Spleen (tissue), 11 donors: ENCODE data around the gene ANKZF1. TPM values are rescaled to one million over a fixed set of nuclear protein-coding genes. Genes with fewer than 3 reads are reported as not detected.

Experiments
- DNase-seq: peaks from one replicate; pipeline ENCODE4 v3.0.0-alpha.2; 2020
- H3K27ac ChIP-seq, 8 donors: fragments of 200-600 bp; sonication (generic) in 7 of 8; 1 replicate in 4 of 8; 2 replicates in 4 of 8; pipeline versions ENCODE4 v1.5.0 to v1.8.0; 2016 to 2021; ENCODE audit warnings: inconsistent platforms in 4 of 8, mild to moderate bottlenecking in 4 of 8, moderate library complexity in 1 of 8
- H3K27me3 ChIP-seq, 7 donors: fragments of 200-600 bp; sonication (generic) in 6 of 7; replicated peaks in 1 of 7; 1 replicate in 4 of 7; 2 replicates in 3 of 7; pipeline versions ENCODE4 v1.5.0 to v1.8.0; 2016 to 2021; ENCODE audit warnings: inconsistent platforms in 3 of 7, mild to moderate bottlenecking in 1 of 7
- H3K36me3 ChIP-seq, 6 donors: fragments of 200-600 bp; sonication (generic) in 5 of 6; 1 replicate in 4 of 6; 2 replicates in 2 of 6; pipeline versions ENCODE4 v1.5.0 to v1.8.0; 2016 to 2021; ENCODE audit warnings: inconsistent platforms in 2 of 6
- H3K4me1 ChIP-seq, 6 donors: fragments of 200-600 bp; sonication (generic) in 5 of 6; 1 replicate in 3 of 6; 2 replicates in 3 of 6; pipeline versions ENCODE4 v1.5.0 to v1.8.0; 2016 to 2021; ENCODE audit warnings: inconsistent platforms in 3 of 6
- H3K4me3 ChIP-seq, 8 donors: fragments of 200-600 bp; sonication (generic) in 7 of 8; 1 replicate in 4 of 8; 2 replicates in 4 of 8; pipeline versions ENCODE4 v1.5.0 to v1.8.0; 2016 to 2021; ENCODE audit warnings: inconsistent platforms in 4 of 8, mild to moderate bottlenecking in 4 of 8, moderate library complexity in 2 of 8
- H3K9me3 ChIP-seq, 8 donors: fragments of 200-600 bp; sonication (generic) in 7 of 8; 1 replicate in 4 of 8; 2 replicates in 4 of 8; pipeline versions ENCODE4 v1.5.0 to v1.8.0; 2016 to 2021; ENCODE audit warnings: inconsistent platforms in 4 of 8
- CTCF ChIP-seq, 11 experiments: fragments of 200-600 bp in 7 of 11; fragments of 450-650 bp in 4 of 11; sonication (generic) in 4 of 11; IDR thresholded peaks in 8 of 11; conservative IDR thresholded peaks in 3 of 11; 1 replicate in 7 of 11; 2 replicates in 4 of 11; pipeline versions ENCODE4 v1.4.0 to v1.8.0; 2016 to 2021; ENCODE audit warnings: antibody characterized with exemption in 11 of 11, inconsistent platforms in 4 of 11, mild to moderate bottlenecking in 1 of 11
- POLR2A ChIP-seq, 3 donors: fragments of 450-650 bp; IDR thresholded peaks; one replicate each; pipeline ENCODE4 v1.5.1; 2017; ENCODE audit warnings: antibody characterized with exemption in 3 of 3, mild to moderate bottlenecking in 1 of 3
- POLR2AphosphoS5 ChIP-seq, 3 donors: sonication (generic); formaldehyde crosslinking; IDR thresholded peaks; one replicate each; pipeline ENCODE4 v1.5.1; 2017; ENCODE audit warnings: antibody characterized with exemption in 3 of 3
- WGBS, 5 donors: extraction: QIAGEN DNeasy Blood & Tissue Kit in 3 of 5; methylation state at CpG; one replicate each; pipeline versions ENCODE4 v1.1.5 to v1.1.7; 2013 to 2018; 5-methylcytosine and 5-hydroxymethylcytosine counted together
- intact Hi-C: fragments of 100-400 bp; cut with DNase I; formaldehyde crosslinking; loops from one replicate; pipeline ENCODE4 v1.15.0; 2023; ENCODE audit warnings: low total_unique reads
- polyA plus RNA-seq, 3 donors: library from polyadenylated mRNA; stranded (reverse); fragments of 200-250 nt; gene quantifications; one replicate each; pipeline ENCODE4 v1.2.1, GENCODE V29; 2013
- total RNA-seq, 7 donors: library from RNA; depleted of rRNA in 3 of 7; stranded (reverse); fragments of >200 nt in 3 of 7; fragmentation: NEBNext Ultra II Directional in 4 of 7; extraction: Animal tissue kit (Norgen Biotek cat#: 25700) in 4 of 7; gene quantifications; one replicate each; pipeline versions ENCODE4 v1.1.0 to v1.2.1, GENCODE V29; 2016 to 2021
- donor health status: healthy with polysubstance abuse.
- donor health status: DM: no; HTN: no; CAD: no; lungs with moderate emphysema.
- donor health status: DM: no; HTN: no; CAD: no.
- donor health status: Bipolar disorder and iron deficiency.
- donor health status: healthy.
- donor health status: DM: no; HTN: no; CAD: no.
- donor health status: DM: yes; HTN: yes; CAD: no.

Gene ANKZF1
- total and polyA plus RNA-seq, 10 donors = 30.5 to 141 (median 71.1) TPM

GRCh38 chr2:219213026-219213415, 16.6 kb upstream of the ANKZF1 start:
- Histone ChIP-seq H3K4me3 (no peak overlapping the region), H3K27me3 (no peaks in the 10 kb centered on the region), H3K4me1 (peaks cover 9 to 69% (median 28%) of the 10 kb centered on the region in 6 donors), H3K36me3 (peaks cover 0 to 77% (median 15%) of the 10 kb centered on the region in 6 donors), H3K9me3 (no peaks in the 10 kb centered on the region), H3K27ac (peak overlapping the region in 3 of 8 donors; percentile 39 to 54 (median 42))
- DNase-seq = no peak
- TF ChIP-seq POLR2A (IDR thresholded peaks at IDR 0.05) (no peak), CTCF (IDR thresholded peaks at IDR 0.05 in 8 of 11, conservative IDR thresholded peaks at IDR 0.05 in 3 of 11) (no peak), POLR2AphosphoS5 (IDR thresholded peaks at IDR 0.05) (no peak)
- WGBS, 5 donors = 82 to 91% (median 86%) methylated on average over 8 of the region's 8 CpGs
- intact Hi-C loops = no loop called here

DNA sequence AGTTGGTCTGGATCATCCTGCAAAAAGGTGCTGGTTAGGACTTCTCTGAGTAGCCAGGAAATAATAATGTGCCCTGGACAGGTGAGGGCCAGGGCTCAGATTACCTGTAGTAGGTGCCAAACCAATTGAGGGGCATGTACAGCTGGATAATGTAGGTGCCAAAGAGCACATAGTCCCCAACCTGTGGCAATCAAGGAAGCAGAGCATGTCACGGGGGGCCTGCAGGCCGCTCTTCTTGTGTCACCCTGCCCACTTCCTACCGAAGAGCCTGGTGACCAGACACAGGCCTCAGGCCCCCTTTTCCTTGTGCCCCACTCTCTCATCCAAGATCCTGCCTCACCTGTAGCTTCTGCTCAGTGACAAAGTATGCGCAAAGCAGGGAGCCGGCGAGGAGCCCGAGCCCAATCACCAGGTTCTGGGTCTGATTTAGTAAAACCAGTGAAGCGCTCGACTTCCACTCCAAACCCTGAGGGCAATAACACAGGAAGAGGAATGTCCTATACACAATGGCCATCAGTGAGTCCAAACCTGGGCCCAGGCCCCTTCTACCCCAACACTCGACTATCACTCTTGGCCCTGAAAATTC, 16.0 kb upstream of the ANKZF1 start:
- H3K4me1 ChIP-seq = peaks cover 11 to 69% (median 29%) of the 10 kb centered on the region in 6 donors
- H3K27ac ChIP-seq = peak overlapping the region in 3 of 8 donors; percentile 39 to 54 (median 42)
- DNase-seq = no peak
- no peaks in the 10 kb centered on the region for H3K27me3 ChIP-seq
- peaks cover 0 to 71% (median 12%) of the 10 kb centered on the region in 6 donors for H3K36me3 ChIP-seq
- intact Hi-C loops = no loop called here
- no peak overlapping the region for H3K4me3 ChIP-seq
- H3K9me3 ChIP-seq = no peaks in the 10 kb centered on the region
- TF ChIP-seq CTCF (IDR thresholded peaks at IDR 0.05 in 8 of 11, conservative IDR thresholded peaks at IDR 0.05 in 3 of 11) = no peak
- TF ChIP-seq POLR2AphosphoS5 (IDR thresholded peaks at IDR 0.05) = no peak
- TF ChIP-seq POLR2A (IDR thresholded peaks at IDR 0.05) = no peak
- 82 to 94% (median 91%) methylated on average over 10 of the region's 10 CpGs for WGBS, 5 donors

GRCh38 chr2:219214141-219214540, 15.5 kb upstream of the ANKZF1 start:
- intact Hi-C loops = no loop called here
- WGBS, 5 donors = 94 to 97% (median 96%) methylated on average over 15 of the region's 15 CpGs
- DNase-seq = no peak
- Histone ChIP-seq H3K4me3 (no peak overlapping the region), H3K27me3 (no peaks in the 10 kb centered on the region), H3K9me3 (no peaks in the 10 kb centered on the region), H3K4me1 (peaks cover 15 to 69% (median 31%) of the 10 kb centered on the region in 6 donors), H3K36me3 (peaks cover 0 to 66% (median 7%) of the 10 kb centered on the region in 6 donors), H3K27ac (peak overlapping the region in 1 of 8 donors; percentile 42)
- TF ChIP-seq POLR2A (IDR thresholded peaks at IDR 0.05) = no peak
- TF ChIP-seq POLR2AphosphoS5 (IDR thresholded peaks at IDR 0.05) = no peak
- no peak for TF ChIP-seq CTCF (IDR thresholded peaks at IDR 0.05 in 8 of 11, conservative IDR thresholded peaks at IDR 0.05 in 3 of 11)

DNA sequence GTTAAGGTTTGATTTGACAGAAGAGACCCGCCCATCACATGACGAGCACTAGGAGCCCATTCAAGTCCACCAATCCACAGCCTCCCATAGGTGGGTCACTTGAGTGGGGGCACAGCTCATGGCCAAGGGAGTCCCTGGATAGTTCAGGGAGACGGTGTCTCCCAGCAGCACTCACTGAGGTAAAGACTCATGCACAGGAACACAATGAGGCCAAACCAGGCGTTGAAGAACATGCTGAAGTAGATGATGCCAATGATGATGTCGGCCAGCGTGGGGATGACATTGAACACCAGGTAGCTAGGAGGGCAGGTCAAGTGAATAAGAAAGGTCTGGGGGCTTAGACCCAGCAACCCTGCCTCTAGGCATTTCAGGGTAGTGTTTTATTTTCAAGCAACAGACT, 14.8 kb upstream of the ANKZF1 start:
- WGBS, 5 donors = 86 to 97% (median 93%) methylated on average over 6 of the region's 6 CpGs
- DNase-seq = no peak
- Histone ChIP-seq H3K9me3 (no peaks in the 10 kb centered on the region), H3K27ac (no peak overlapping the region), H3K4me1 (peaks cover 21 to 69% (median 35%) of the 10 kb centered on the region in 6 donors), H3K27me3 (no peaks in the 10 kb centered on the region), H3K36me3 (peaks cover 0 to 65% (median 4%) of the 10 kb centered on the region in 6 donors), H3K4me3 (no peak overlapping the region)
- intact Hi-C loops = no loop called here
- TF ChIP-seq POLR2A (IDR thresholded peaks at IDR 0.05) (no peak), CTCF (IDR thresholded peaks at IDR 0.05 in 8 of 11, conservative IDR thresholded peaks at IDR 0.05 in 3 of 11) (no peak), POLR2AphosphoS5 (IDR thresholded peaks at IDR 0.05) (no peak)
